HL-60/S4 treated with phorbol 12-myristate 13-acetate at 8.2 ng/mL for 4 days and 3 days (cell line): ENCODE measurements around the gene KCP.

Experiments used
- in situ Hi-C: fragments of 300-500 bp; cut with MboI; formaldehyde crosslinking; loops from 2 replicates; pipeline ENCODE4 v1.15.0; 2022; ENCODE audit warnings: low sequenced_read_pairs

The KCP gene

GRCh38 chr7:128876586-128876977, 33.9 kb downstream of the KCP start:
- in situ Hi-C loops: no loop called here

DNA sequence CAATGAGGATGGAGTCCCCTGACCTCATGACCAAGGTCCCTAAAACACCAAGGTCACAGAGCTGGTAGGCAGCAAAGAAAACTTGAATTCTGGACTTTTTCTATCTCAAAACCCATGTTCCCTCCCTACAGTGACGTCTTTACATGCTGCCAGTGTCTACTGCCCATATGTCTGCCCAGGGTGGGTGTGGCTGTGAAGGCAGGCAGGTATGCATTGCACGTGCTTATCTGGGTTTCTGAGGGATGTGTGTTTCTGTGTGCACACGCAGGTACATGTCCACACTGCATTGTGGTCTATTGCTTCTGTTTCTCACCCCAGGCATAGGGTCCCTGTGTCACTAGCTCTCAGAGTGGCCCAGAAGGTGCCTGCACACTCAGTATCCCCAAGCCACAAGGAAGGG, 34.4 kb downstream of the KCP start:
- in situ Hi-C loops: no loop called here

DNA sequence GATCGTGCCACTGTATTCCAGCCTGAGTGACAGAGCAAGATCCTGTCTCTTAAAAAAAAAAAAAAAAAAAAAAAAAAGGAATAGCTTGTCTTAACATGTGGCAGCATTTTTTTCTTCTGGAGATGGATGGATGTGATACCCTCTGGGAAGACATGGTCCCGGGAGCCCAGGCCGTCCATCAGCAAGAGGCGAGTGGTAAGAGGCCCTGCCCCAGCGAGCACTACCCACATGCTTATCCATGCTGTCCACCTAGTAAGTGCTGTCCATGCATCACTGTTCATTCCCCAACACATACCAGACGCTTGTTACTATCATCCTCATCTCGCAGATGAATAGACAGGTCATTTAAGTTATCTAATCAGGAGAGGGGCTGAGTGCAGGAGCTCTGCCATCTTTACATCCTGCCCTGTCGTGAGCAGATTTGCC, 35.0 kb downstream of the KCP start:
- in situ Hi-C loops: no loop called here

- in situ Hi-C loops: no loop called here
These were observed 36.1 kb downstream of the KCP start for GRCh38 chr7:128874140-128875031.

DNA sequence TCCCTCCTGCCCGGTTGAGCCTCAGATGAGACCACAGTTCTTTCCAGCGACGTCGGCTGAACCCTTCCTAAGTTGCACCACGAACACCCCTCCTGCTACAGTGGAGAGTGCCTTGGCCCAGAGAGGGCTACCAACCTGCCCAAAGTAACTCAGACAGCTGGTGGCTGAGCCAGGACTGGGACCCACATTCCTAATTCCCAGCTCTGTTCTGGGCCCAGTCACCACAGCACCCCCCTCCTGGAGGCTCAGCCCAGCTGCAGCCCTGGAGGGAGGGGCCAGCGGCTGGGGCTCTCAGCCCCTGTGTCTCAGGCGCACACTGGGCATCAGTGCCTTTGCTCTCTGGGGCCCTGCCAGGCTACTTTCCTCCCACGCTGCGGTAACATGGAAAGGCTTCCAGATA, 37.3 kb downstream of the KCP start:
- in situ Hi-C loops: no loop called here

DNA sequence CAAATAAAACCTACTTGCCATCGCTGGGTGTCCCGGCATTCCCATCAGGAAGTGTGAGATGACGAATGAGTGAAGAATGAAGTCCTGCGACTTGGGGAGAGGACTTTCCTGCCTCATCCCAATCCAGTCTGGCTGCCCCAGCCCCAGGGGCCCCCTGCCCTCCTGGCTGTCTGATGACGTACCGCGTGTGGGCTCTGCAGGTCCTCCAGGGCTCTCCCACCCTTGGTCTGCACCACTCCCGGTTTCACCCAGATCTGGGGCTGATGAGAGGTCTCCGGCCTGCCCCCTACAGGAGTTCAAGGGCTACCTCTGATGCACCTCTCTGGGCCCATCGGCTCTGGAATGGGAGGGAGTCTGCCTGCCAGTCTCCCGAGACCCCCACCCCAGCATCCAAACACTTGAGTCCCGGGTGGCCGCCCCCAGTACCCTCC, 38.1 kb downstream of the KCP start:
- in situ Hi-C loops: no loop called here

DNA sequence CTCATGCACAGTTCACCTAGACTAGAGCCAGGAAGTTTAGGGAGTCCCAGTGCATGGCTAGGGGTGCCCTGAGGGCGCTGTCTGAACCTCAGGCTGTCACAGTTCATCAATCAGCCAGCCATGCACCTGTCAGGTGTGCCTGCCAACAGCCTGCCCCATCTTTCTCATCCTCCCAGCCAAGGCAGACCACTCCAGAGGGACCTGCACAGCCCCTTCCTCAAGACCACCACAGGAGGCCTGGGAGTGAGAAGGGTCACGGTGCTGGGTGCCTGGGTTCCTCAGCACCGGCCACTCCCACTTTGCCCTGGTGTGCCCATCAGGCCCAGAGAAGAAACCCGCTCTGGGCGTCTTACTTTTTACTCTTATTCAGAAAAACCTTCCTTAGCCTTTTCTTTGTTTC, 39.5 kb downstream of the KCP start:
- in situ Hi-C loops: no loop called here

GRCh38 chr7:128869944-128870285, 40.6 kb downstream of the KCP start:
- in situ Hi-C loops: no loop called here

GRCh38 chr7:128869138-128869943, 41.2 kb downstream of the KCP start:
- in situ Hi-C loops: no loop called here

DNA sequence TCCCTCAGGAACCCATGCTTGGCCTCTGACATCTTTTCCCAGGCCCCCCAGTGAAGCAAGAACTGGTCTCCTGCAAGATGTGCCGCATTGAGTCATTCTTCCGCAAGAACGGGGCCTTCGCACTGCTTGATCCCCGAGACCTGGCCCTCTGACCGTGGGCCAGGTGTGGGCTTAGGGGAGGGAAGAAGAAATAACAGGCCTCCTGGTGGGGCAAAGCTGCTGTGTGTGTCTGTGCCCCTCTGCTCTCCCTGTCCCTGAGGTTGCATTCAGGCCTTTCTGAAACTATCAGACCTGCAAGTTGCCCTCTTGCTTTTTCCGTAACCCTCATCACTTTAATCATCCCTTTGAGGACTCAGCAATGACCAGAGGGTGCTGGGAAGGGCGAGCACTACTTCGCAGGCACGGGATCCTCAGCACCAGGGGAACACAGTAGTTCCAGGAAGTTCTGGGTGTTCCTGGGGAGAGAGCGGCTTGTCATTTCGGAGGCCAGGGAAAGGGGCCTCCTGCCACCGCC, 41.8 kb downstream of the KCP start:
- in situ Hi-C loops: no loop called here

- in situ Hi-C loops: no loop called here
These were observed 42.5 kb downstream of the KCP start for GRCh38 chr7:128867842-128868623.

DNA sequence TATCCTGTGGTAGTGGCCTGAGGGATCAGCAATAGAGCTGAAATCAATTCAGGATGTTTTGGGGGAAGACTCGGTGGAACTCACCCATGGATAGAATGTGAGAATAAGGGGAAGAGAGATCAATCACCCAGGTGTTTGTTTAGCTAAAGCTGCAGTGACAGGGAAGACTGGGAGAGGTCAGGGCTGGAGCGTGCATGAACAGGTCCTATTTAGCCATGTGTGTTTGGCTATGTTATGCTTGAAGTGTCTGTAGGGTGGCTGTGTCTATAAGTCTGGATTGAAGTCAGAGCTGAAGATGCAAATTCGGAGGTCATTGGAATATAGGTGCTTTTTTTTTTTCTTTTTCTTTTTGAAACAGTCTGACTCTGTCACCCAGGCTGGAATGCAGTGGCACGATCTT, 43.3 kb downstream of the KCP start:
- in situ Hi-C loops: no loop called here

DNA sequence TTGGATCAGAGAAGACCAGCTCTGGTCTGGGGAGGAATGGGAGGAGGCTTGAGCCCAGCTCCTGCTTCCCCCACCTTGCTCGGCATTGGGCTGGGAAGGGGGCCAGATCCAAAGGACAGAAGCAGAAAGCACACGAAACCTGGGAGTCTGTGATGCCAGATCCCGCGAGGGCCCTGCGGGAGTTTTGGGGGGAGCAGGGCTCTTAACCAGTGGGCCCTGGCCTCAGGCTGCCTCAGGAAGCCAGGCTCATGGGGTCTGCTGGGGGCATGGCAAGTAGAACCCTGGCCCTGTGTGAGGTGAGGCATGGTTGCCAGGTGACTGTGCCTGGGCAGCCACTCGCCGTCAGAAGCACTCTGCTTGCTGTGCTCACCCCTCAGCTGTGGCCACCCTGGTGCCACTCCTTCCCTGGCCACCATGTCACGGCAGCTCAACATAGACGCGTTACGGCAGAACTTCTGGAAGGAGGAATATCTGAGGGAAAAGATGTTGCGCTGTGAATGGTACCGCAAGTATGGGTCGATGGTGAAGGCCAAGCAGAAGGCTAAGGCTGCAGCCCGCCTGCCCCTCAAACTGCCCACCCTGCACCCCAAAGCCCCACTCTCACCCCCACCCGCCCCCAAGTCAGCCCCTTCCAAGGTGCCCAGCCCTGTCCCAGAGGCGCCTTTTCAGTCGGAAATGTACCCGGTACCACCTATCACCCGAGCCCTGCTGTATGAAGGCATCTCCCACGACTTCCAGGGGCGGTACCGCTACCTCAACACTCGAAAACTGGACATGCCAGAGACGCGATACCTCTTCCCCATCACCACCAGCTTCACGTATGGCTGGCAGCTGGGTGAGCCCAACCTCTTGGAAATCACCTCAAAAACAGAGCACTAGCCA, 44.3 kb downstream of the KCP start:
- in situ Hi-C loops: no loop called here

- in situ Hi-C loops: no loop called here
These were observed 45.2 kb downstream of the KCP start for GRCh38 chr7:128865303-128865702.

GRCh38 chr7:128863433-128863989, 47.0 kb downstream of the KCP start:
- in situ Hi-C loops: no loop called here

DNA sequence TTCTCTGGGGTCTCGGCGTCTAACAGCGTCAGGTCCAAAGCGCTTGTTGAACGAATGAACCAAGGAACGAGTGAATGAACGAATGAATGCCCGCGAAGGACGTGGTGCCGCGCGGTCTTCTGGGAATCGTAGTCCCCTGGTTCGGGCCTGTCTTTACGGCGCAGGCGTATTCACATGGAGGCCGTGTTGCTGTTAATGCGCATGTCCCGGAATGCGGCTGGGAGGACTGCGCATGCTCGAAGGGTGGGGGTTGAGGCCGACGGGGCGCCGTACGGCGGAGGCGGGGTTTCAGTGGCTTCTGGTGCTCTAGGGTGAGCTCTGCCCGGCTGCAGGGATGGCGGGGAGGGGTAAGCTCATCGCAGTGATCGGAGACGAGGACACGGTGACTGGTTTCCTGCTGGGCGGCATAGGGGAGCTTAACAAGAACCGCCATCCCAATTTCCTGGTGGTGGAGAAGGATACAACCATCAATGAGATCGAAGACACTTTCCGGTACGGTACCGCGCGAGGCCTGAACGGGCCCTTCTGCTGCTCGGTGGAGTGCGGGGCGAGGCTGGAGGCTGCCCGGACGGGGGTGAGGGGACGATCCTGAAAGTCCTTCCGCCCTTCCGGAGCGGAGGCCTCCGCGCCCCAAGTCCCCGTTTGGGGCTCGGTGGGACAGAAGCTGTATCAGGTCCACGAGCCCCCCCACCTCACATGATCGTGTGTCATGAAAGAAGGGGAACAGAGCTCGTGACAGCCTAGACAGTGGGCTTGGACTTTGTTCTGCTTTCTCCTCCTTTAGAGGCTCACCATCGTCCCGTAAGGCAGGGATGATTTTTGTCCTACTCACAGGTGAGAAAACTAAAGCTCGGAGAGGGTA, 47.7 kb downstream of the KCP start, which contains the start of gene ATP6V1F:
Gene ATP6V1F (plus strand): TSS at position 286 of the 862 bp plus-strand sequence. CDS start 49 bp downstream, at position 335.
- in situ Hi-C loops: no loop called here

- in situ Hi-C loops: no loop called here
These were observed 48.4 kb downstream of the KCP start for GRCh38 chr7:128861957-128862570.
